NB4 (cell line): Measurements from ENCODE around the gene ZNF564.
A peak's percentile ranks its signal among the peaks of the same experiment; 100 is the strongest.

Experiments used
- DNase-seq: peaks from one replicate; pipeline ENCODE4 v3.0.0; 2010; ENCODE audit warnings: low read depth
- H3K4me3 ChIP-seq: one replicate; pipeline ENCODE4 v1.5.1; 2011; ENCODE audit warnings: mild to moderate bottlenecking, low read depth, low read length, moderate library complexity
- CTCF ChIP-seq: IDR thresholded peaks from one replicate; pipeline ENCODE4 v1.5.1; 2012; ENCODE audit warnings: low read depth, low read length
- MAX ChIP-seq: IDR thresholded peaks from 2 replicates; pipeline ENCODE4 v1.6.1; 2011; ENCODE audit warnings: low read depth, low read length
- MYC ChIP-seq: IDR thresholded peaks from 2 replicates; pipeline ENCODE4 v1.6.1; 2011; ENCODE audit warnings: low read depth, low read length
- POLR2A ChIP-seq: IDR thresholded peaks from 2 replicates; pipeline ENCODE4 v1.6.1; 2011; ENCODE audit warnings: mild to moderate bottlenecking; ENCODE audit not compliant: insufficient read length; ENCODE audit errors: extremely low read depth

Gene ZNF564

GRCh38 chr19:12482509-12482886 lies 68.8 kb downstream of the ZNF564 start:
- no peak overlapping the region for H3K4me3 ChIP-seq
- TF ChIP-seq CTCF (no peak), MAX (no peak), POLR2A (no peak), MYC (no peak)
- DNase-seq = peak; percentile 35

GRCh38 chr19:12481781-12482508 lies 69.3 kb downstream of the ZNF564 start:
- no peak for TF ChIP-seq CTCF
- no peak for TF ChIP-seq MYC
- no peak for TF ChIP-seq POLR2A
- TF ChIP-seq MAX = no peak
- peak; percentile 32 for DNase-seq
- H3K4me3 ChIP-seq = no peak overlapping the region

- TF ChIP-seq MYC = no peak
- no peak for TF ChIP-seq MAX
- no peak for TF ChIP-seq CTCF
- no peak for TF ChIP-seq POLR2A
- no peak overlapping the region for H3K4me3 ChIP-seq
- DNase-seq = no peak
These were observed 72.9 kb downstream of the ZNF564 start for GRCh38 chr19:12478234-12478941.
